ENCODE results near the gene LTK. TPM values are rescaled to one million over a fixed set of nuclear protein-coding genes. Genes with fewer than 3 reads are reported as not detected.

Gene LTK
- total RNA-seq, 1 experiment from 2014 or later, result 0.07 TPM

DNA sequence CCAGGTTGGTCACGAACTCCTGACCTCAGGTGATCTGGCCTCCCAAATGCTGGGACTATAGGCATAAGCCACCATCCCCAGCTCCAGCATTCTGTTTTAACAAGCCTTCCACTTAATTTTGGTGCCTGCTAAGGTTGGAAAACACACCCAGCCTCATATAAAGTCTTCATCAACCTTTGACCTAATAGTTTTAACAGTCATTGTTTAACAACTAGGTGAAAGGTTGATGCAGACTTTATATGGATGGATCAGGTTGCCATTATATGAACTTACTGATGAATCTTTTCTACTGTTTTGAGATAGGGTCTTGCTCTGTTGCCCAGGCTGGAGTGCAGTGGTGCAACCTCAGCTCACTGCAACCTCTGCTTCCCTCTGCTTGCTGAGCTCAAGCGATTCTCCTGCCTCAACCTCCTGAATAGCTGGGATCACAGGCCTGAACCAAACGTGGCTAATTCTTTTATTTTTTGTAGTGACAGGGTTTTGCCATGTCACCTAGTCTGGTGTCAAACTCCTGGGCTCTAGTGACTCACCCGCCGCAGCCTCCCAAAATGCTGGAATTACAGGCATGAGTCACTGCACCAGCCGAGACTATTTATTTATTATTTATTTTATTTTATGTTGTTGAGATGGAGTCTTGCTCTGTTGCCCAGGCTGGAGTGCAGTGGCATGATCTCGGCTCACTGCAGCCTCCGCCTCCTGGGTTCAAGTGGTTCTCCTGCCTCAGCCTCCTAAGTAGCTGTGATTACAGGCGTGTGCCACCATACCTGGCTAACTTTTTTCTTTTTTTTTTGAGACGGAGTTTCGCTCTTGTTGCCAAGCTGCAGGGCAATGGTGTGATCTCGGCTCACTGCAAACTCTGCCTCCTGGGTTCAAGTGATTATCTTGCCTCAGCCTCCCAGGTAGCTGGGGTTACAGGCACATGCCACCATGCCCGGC, 33.5 kb upstream of the LTK start:
- TF ChIP-seq EZH2 (IDR thresholded peaks at IDR 0.05; ENCODE audit: low read length, unreplicated experiment) (no peak), EZH2phosphoT487 (IDR thresholded peaks at IDR 0.05; ENCODE audit: borderline replicate concordance, low read length) (no peak)
- TF ChIP-seq, protein P1, sequence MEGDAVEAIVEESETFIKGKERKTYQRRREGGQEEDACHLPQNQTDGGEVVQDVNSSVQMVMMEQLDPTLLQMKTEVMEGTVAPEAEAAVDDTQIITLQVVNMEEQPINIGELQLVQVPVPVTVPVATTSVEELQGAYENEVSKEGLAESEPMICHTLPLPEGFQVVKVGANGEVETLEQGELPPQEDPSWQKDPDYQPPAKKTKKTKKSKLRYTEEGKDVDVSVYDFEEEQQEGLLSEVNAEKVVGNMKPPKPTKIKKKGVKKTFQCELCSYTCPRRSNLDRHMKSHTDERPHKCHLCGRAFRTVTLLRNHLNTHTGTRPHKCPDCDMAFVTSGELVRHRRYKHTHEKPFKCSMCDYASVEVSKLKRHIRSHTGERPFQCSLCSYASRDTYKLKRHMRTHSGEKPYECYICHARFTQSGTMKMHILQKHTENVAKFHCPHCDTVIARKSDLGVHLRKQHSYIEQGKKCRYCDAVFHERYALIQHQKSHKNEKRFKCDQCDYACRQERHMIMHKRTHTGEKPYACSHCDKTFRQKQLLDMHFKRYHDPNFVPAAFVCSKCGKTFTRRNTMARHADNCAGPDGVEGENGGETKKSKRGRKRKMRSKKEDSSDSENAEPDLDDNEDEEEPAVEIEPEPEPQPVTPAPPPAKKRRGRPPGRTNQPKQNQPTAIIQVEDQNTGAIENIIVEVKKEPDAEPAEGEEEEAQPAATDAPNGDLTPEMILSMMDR (conservative IDR thresholded peaks at IDR 0.05; ENCODE audit: low read depth, low read length), result no peak
- intact Hi-C loops (cut with micrococcal nuclease), result loop anchor here (10.0 kb wide), 1 partner anchor 52 kb away; the partner anchor contains the start of gene ITPKA
- H3K4me2 ChIP-seq (ENCODE audit: low read length), result peak overlapping the region; percentile 79
- no peaks in the 10 kb centered on the region for H3F3A ChIP-seq (ENCODE audit: low read length, unreplicated experiment)
- ChIA-PET POLR2A (ENCODE audit: unreplicated experiment) (interaction anchor here (0.6 kb wide), 1 partner anchor 129 kb away, joined by 5 read pairs; no protein-coding TSS in a partner anchor), CTCF (interaction anchor here (0.6 kb wide), 1 partner anchor 230 kb away, joined by 5 read pairs; no protein-coding TSS in a partner anchor)
- peak overlapping the region; percentile 59; the same call in 1 of the 2 replicates for H2AFZ ChIP-seq (ENCODE audit: low read length)
- ATAC-seq, result peak; percentile 69
- H3K9me2 ChIP-seq (replicated peaks; ENCODE audit: low read length), result no peaks in the 10 kb centered on the region
- H3K36me3 ChIP-seq (ENCODE audit: low read depth, low read length), result no peaks in the 10 kb centered on the region
- peaks cover 23% of the 10 kb centered on the region for H3K4me1 ChIP-seq (ENCODE audit: insufficient read depth, low read length)
- no peaks in the 10 kb centered on the region for H3K27me3 ChIP-seq (ENCODE audit: low read length)
- BruUV-seq (replicated peaks), result no TSS peak
- no peak overlapping the region for H3K4me3 ChIP-seq (ENCODE audit: low read length)
- H3K79me2 ChIP-seq (ENCODE audit: low read length), result peaks cover 18% of the 10 kb centered on the region
- DNase-seq, result peak; percentile 88
- peak overlapping the region; percentile 84 for H3K27ac ChIP-seq (ENCODE audit: low read length)
- no peaks in the 10 kb centered on the region for H4K20me1 ChIP-seq (ENCODE audit: low read length)
- H3K9me3 ChIP-seq (ENCODE audit: low read length), result no peaks in the 10 kb centered on the region
- 0 out of 2 replicates have a peak overlapping the region, but pooled peaks have one; percentile 4 for H3K9ac ChIP-seq (ENCODE audit: low read length)

DNA sequence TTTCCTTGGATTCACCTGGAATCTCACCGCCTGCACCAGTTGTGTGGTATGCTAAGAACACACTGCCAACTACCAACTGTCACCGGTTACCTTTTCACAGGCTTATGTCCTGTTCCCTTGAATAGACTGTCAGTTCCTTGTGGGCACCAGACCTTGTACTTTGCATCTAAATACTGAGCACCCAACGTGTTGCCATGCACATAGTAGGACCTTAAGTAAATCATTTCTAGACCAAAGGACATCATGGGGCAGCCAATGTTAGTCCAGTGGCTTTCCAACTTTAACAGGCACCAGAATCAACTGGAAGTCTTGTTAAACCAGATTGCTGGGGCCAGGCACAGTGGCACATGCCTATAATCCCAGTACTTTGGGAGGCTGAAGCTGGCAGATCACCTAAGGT, 31.6 kb upstream of the LTK start:
- intact Hi-C loops (cut with micrococcal nuclease), result loop anchor here (10.0 kb wide), 1 partner anchor 50 kb away; the partner anchor contains the start of gene ITPKA
- Histone ChIP-seq H3K36me3 (ENCODE audit: low read depth, low read length) (no peaks in the 10 kb centered on the region), H3K79me2 (ENCODE audit: low read length) (peaks cover 27% of the 10 kb centered on the region), H4K20me1 (ENCODE audit: low read length) (no peaks in the 10 kb centered on the region), H3K4me1 (ENCODE audit: insufficient read depth, low read length) (peaks cover 23% of the 10 kb centered on the region), H3F3A (ENCODE audit: low read length, unreplicated experiment) (no peaks in the 10 kb centered on the region), H3K4me3 (ENCODE audit: low read length) (no peak overlapping the region), H3K4me2 (ENCODE audit: low read length) (no peak overlapping the region), H3K9me2 (replicated peaks; ENCODE audit: low read length) (no peaks in the 10 kb centered on the region), H3K27ac (ENCODE audit: low read length) (no peak overlapping the region), H3K9ac (ENCODE audit: low read length) (no peak overlapping the region), H3K27me3 (ENCODE audit: low read length) (no peaks in the 10 kb centered on the region), H2AFZ (ENCODE audit: low read length) (no peak overlapping the region), H3K9me3 (ENCODE audit: low read length) (no peaks in the 10 kb centered on the region)
- ChIA-PET POLR2A (ENCODE audit: unreplicated experiment) (interaction anchor here (0.6 kb wide), 1 partner anchor 47 kb away, joined by 5 read pairs; no protein-coding TSS in a partner anchor), CTCF (no interaction called here)
- DNase-seq, result no peak
- TF ChIP-seq EZH2 (IDR thresholded peaks at IDR 0.05; ENCODE audit: low read length, unreplicated experiment) (no peak), EZH2phosphoT487 (IDR thresholded peaks at IDR 0.05; ENCODE audit: borderline replicate concordance, low read length) (no peak)
- TF ChIP-seq, protein P1 (conservative IDR thresholded peaks at IDR 0.05; ENCODE audit: low read depth, low read length), result no peak
- BruUV-seq (replicated peaks), result no TSS peak
- no peak for ATAC-seq

All from PC-3 (cell line).